Measurements from ENCODE around the gene PLEKHM2.

Gene PLEKHM2

DNA sequence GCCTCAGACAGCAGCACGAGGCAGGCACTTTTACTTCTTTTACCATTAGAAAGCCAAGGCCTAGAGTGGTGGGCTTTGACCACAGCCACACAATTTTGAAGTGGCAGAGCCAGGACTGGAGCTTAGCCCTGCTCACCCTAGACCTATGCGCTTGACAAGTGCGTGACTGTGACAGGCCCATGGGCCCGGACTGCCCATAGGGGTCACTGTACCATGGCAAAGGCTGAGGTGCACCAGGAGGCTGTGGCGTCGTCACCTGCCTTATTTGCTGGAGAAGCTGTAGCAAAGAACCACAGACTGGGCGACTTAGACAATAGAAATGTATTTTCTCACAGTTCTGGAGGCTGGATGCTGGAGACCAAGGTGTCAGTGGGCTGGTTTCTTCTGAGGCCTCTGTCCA, 55.6 kb downstream of the PLEKHM2 start:
- DNase-seq (ENCODE audit: low read depth), result no peak

DNA sequence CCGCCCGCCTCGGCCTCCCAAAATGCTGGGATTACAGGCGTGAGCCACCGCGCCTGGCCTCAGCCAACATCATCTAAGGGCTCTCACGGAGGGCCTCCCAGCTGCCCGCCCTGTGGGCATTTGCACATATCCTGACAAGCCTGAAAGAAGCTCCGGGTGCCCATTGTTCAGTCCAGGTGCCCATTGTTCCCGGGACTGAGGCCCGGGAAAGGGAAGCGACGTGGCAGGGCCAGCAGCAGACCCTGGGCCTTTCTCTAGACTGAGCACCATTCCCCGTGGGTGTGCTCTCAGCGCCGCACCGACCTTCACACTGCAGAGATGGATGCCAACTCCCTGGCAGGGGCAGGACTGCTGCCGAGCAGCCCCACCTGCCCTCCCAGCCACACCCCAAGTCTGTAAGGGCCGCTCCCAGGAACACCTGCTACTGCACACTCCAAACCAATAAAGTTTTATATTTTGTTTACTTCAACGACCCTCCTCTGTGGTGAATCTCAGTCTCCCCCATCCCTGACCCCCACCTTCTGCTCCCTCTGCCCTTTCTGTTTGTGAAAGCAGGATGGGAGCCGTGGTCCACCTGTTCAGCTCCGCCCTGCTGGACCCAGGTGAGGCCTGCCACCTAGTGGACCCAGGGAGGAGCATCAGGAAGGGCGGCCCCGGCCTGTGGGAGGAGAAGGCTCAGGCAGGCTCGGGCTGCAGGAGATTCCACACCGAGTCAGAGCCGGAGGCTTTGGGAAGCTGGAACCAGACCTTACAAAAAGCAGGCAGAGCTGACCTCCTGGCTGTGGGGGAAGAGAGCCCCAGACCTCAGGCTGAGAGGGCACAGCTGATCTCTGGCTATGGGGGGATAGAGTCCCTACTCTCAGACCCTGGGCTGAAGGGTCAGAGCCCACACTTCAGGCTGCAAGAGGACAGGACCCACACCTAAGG, 57.1 kb downstream of the PLEKHM2 start:
- DNase-seq (ENCODE audit: low read depth), result peak; percentile 47

DNA sequence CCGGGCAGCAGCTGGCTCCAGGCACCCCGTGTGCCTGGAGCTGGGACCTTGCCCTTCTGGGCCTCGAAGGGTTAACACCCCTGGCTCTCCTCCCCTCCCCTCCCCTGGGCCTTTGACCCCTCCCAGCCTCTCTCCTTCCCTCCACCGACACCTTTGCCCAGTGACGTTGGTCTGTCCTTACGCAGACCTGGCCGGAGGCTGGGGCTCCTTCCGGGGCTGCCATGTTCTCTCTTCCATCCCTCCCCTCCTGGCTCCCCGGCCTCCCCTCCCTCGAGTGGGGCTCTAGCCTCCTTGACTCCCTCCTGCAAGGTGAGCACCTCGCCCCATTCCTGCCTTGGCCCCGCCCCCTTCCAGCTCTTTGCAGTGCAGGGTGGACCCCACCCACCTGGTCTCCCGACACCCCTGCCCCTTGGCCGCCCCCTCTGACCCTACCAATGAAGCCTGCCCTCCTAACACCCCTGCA, 58.2 kb downstream of the PLEKHM2 start, which contains the start of gene TMEM82:
TMEM82 (plus strand) TSS at position 161 of the 463 bp plus-strand sequence; CDS start at position 222, 61 bp downstream.
- no peak for DNase-seq (ENCODE audit: low read depth)

DNA sequence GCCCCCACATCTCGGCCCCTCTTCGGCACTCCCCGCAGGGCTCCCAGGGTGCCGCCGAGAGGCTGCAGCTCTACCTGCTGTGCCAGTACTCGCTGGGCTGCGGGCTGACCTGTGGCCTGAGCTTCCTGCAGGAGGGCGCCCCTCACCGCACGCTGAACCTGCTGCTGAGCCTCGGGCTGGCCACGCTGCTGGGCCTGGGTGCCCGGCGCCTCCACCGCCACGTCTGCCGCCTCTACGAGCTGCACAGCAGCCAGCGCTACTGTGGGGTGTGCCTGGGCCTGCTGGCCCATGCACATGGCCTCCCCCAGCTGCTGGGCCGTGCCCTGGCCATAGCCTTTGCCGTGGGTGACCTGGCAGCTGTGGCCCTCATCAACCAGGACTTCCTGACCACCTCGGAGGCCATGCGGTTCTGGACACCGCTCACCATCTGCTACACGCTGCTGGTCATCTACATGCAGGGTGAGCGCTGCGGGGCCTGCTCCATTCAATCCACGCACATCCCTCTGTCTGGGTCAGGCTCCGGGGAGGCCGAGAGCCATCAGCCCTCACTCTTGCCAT, 60.1 kb downstream of the PLEKHM2 start:
- DNase-seq (ENCODE audit: low read depth), result no peak

DNA sequence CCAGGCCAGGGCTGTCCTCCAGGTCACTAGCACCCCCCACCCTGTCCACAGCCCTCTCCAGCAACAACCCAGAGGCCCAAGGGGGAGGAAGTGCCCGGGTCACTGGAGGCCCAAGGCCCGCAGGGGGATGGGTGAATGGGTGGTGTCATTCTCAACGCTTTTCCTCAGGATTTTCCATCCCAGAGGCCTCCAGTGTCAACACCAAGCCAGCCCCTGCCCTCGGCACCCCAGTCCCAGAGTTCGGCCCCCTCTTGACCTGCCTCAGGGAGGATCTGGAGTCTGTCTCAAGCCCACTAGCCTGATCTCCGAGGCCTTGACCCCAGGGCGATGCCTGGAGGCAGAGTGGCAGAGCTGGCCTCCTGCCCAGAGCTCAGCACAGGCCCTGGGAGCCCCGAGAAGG, 63.3 kb downstream of the PLEKHM2 start:
- DNase-seq (ENCODE audit: low read depth), result no peak

DNA sequence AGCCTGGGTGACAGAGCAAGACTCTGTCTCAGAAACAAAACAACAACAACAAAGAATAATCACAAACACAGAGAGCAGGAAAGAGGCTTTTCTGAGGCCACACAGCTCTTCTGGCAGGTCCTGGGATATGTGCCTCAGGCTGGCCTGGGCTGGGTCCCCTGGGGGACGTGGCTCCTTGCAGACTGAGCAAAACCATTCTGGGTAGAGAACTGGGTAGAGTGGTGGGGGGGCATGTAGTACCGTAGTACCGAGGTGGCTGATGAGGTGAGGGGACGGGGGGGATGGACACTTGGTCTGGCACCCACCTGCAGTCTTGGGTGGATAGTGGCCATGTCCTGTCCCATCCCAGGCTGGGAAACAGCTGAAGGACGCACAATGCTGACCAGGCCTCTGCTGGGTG, 64.1 kb downstream of the PLEKHM2 start:
- DNase-seq (ENCODE audit: low read depth), result no peak

GRCh38 chr1:15748690-15749398, 64.7 kb downstream of the PLEKHM2 start:
- DNase-seq (ENCODE audit: low read depth), result no peak

- DNase-seq (ENCODE audit: low read depth), result no peak
Measured at GRCh38 chr1:15749399-15750291, 65.5 kb downstream of the PLEKHM2 start.

GRCh38 chr1:15750924-15751323, 66.8 kb downstream of the PLEKHM2 start:
- no peak for DNase-seq (ENCODE audit: low read depth)

DNA sequence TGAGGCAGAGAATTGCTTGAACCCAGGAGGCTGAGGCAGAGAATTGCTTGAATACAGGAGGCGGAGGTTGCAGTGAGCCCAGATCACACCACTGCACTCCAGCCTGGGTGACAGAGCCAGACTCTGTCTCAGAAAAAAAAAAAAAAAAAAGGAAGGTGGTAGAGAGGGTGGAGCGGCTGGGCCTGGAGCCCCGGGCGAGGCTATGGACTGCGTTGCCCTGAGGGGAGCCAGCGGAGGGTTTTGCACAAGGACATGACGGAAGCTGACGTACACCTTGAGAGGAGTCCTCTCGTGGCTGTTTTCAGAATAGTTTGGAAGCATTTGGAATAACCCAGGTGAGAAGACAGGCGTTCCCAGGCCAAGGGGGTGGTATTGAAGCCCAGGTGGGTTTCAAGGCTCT, 67.6 kb downstream of the PLEKHM2 start:
- DNase-seq (ENCODE audit: low read depth), result no peak

GRCh38 chr1:15753776-15754175, 69.7 kb downstream of the PLEKHM2 start:
- no peak for DNase-seq (ENCODE audit: low read depth)

GRCh38 chr1:15755021-15755645, 71.0 kb downstream of the PLEKHM2 start:
- no peak for DNase-seq (ENCODE audit: low read depth)

DNA sequence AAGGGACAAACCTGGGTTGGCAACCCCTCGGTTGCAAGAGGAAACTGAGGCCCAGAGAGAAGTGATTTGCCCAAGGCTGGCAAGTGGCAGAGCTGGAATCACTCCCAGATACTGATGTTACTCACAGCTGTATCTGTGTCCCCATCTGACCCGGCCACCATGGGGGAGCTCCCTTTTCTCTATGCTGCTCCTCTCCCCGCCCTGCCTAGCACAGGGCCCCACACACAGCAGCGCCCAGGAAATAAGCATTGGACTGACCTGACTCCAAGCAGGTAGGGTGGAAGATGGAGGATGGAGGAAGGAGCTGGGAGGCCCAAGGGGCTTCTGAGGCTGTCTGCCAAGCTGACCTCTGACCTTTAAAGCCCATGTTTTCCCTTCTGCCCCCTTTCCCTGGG, 71.5 kb downstream of the PLEKHM2 start:
- no peak for DNase-seq (ENCODE audit: low read depth)

GRCh38 chr1:15756143-15757015, 72.3 kb downstream of the PLEKHM2 start:
- DNase-seq (ENCODE audit: low read depth), result no peak

DNA sequence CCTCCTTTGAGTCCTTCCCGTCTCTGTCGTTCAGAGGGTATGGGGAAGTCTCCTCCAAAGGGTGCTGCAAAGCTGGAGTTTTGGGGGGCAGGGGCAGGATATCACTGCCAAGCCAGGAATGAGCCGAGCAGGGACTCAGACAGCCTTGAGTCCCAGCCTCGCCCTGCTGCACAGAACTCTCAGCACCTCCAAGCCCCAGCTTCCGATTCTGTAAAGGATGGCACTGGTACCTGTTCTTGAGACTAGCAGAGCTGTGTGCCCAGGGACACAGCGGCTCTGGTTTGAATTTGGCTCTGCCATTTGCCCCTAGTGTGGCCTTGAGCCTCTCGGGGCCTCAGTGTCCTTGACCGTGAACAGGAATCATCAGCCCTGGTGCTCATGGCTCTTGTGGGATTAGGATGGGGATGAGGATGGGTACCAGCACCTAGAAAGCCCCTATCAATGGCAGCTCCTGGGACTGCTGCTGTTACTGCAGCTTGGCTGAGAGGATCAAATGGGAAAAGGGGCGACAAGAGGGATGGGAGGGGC, 73.0 kb downstream of the PLEKHM2 start:
- DNase-seq (ENCODE audit: low read depth), result no peak

- DNase-seq (ENCODE audit: low read depth), result no peak
Measured at GRCh38 chr1:15757575-15758342, 73.6 kb downstream of the PLEKHM2 start.

DNA sequence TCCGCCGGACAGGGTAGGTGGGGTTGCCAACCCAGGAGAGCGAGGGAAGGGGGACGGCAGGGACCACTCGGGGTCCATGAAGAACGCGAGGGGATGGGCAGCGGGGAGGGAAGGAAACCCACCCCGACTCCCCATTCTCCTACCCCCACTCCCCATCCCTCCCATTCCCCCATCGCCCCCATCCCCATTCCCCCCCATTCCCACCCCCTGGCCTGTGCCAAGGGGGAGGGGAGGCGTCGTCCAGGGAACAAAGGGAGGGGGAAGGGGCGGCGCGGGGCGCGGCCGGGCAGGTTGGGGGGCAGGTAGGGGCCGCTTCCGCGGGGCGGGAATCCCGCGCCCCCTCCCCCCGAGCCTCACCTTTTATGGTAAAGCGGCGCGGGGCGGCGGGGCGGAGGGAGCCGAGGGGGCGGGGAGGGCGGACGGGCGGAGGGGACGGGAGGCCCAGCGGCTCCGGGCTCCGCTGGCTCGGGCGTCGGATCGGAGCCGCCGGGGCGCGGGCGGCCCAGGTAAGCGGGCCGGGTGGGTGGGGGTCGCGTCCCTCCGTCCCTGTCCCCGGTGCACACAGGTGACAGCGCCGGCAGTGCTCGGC, 74.3 kb downstream of the PLEKHM2 start, which contains the start of gene FBLIM1:
FBLIM1 (plus strand) TSS at position 453 of the 589 bp plus-strand sequence. CDS start 6,189 bp downstream, outside the sequence.
- DNase-seq (ENCODE audit: low read depth), result no peak

GRCh38 chr1:15758953-15759661, 75.0 kb downstream of the PLEKHM2 start:
- no peak for DNase-seq (ENCODE audit: low read depth)
